GM21529 (cell line): ENCODE results near the gene EPHX1.
"Not testable (repeated sequence)": the region's sequence is repeated elsewhere in the genome, so short reads cannot be mapped to it uniquely, and the experiment has no call there.

Source experiments
- ATAC-seq: cut with Tn5 transposase; IDR thresholded peaks from one replicate; pipeline ENCODE4 v1.9.1; 2021; ENCODE audit not compliant: unreplicated experiment

The EPHX1 gene

GRCh38 chr1:225815526-225816178 lies 5.7 kb downstream of the EPHX1 start:
- ATAC-seq: no peak

- no peak for ATAC-seq
Measured at GRCh38 chr1:225816643-225817538, 7.0 kb downstream of the EPHX1 start.

GRCh38 chr1:225817611-225818061 lies 7.7 kb downstream of the EPHX1 start:
- ATAC-seq: no peak

- ATAC-seq: no peak
Measured at GRCh38 chr1:225818229-225818628, 8.3 kb downstream of the EPHX1 start.

GRCh38 chr1:225819346-225820192 lies 9.6 kb downstream of the EPHX1 start:
- no peak for ATAC-seq

GRCh38 chr1:225820522-225821120 lies 10.7 kb downstream of the EPHX1 start:
- no peak for ATAC-seq

GRCh38 chr1:225822655-225823403 lies 12.9 kb downstream of the EPHX1 start:
- no peak for ATAC-seq

- ATAC-seq: no peak
Measured at GRCh38 chr1:225823811-225824261, 13.9 kb downstream of the EPHX1 start.

- ATAC-seq: no peak
Measured at GRCh38 chr1:225824533-225824941, 14.6 kb downstream of the EPHX1 start.

- ATAC-seq: no peak
Measured at GRCh38 chr1:225825078-225825477, 15.2 kb downstream of the EPHX1 start.

GRCh38 chr1:225825607-225826007 lies 15.7 kb downstream of the EPHX1 start:
- ATAC-seq: no peak

- no peak for ATAC-seq
Measured at GRCh38 chr1:225827076-225827475, 17.2 kb downstream of the EPHX1 start.

- ATAC-seq: no peak
Measured at GRCh38 chr1:225828706-225829345, 18.9 kb downstream of the EPHX1 start.

GRCh38 chr1:225830841-225831240 lies 20.9 kb downstream of the EPHX1 start:
- no peak for ATAC-seq

- ATAC-seq: no peak
Measured at GRCh38 chr1:225834417-225835329, 24.7 kb downstream of the EPHX1 start.

- ATAC-seq: no peak
Measured at GRCh38 chr1:225835856-225836255, 25.9 kb downstream of the EPHX1 start.

- ATAC-seq: not testable (repeated sequence)
Measured at GRCh38 chr1:225836296-225836695, 26.4 kb downstream of the EPHX1 start.

GRCh38 chr1:225838793-225839192 lies 28.9 kb downstream of the EPHX1 start:
- ATAC-seq: no peak

GRCh38 chr1:225840223-225840610 lies 30.3 kb downstream of the EPHX1 start:
- ATAC-seq: no peak
